ENCODE measurements around the gene ZC3H18. TPM values are rescaled to one million over a fixed set of nuclear protein-coding genes. Genes with fewer than 3 reads are reported as not detected.

The ZC3H18 gene
- polyA plus RNA-seq, 3 donors, result 5.5 to 36.4 (median 6.8) TPM

DNA sequence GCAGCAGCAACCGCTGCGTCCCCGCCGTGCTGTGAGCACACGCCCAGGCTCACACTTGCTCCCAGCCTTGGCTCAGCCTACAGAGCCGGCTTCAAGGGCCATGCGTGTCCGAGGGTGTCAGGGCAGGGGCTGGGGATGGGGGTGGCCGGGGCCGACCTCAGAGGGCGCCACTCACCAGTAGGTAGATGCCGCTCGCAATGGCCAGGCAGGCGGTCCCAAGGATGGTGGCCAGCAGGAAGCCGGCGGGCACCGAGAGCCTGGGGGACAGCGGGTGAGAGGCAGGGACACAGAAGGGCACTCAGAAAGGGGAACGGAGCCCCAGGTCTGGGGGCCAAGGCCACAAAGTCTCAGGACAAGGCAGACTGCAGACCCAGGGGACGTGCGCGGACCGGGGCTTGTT is 75.7 kb downstream of the ZC3H18 start:
- H3K27ac Mint-ChIP-seq, result peak overlapping the region in 1 of 7 donors; percentile 6
- H2AFZ ChIP-seq (ENCODE audit: insufficient read depth, low read depth, low read length, poor library complexity, severe bottlenecking), result no peak overlapping the region
- peaks cover 45 to 53% of the 10 kb centered on the region in 2 donors for H3K36me3 ChIP-seq (replicated peaks in 1 of 2; ENCODE audit: control insufficient read depth in 1 of 2, insufficient read depth in 2 of 2, low read length in 2 of 2)
- intact Hi-C loops (cut with micrococcal nuclease), result no loop called here
- no peak overlapping the region for H3K4me3 Mint-ChIP-seq
- peaks cover 42% of the 10 kb centered on the region for H3K4me1 Mint-ChIP-seq
- H4K20me1 ChIP-seq (ENCODE audit: insufficient read depth, low read length), result peaks cover 98% of the 10 kb centered on the region
- peaks cover 64% of the 10 kb centered on the region for H3K79me2 ChIP-seq (ENCODE audit: insufficient read depth, low read length)
- H3K36me3 Mint-ChIP-seq, result peaks cover 36 to 56% of the 10 kb centered on the region in 2 donors
- no peak overlapping the region for H3K4me2 ChIP-seq (replicated peaks; ENCODE audit: extremely low read depth, low read length, poor library complexity, severe bottlenecking)
- H3K27me3 Mint-ChIP-seq (ENCODE audit: low read depth in 3 of 3), result peaks cover under 1 to 7% (median 4%) of the 10 kb centered on the region in 3 donors
- no peak overlapping the region for H3K4me3 ChIP-seq (replicated peaks in 1 of 3; ENCODE audit: low read depth in 2 of 3, low read length in 3 of 3)
- TF ChIP-seq, protein P1, sequence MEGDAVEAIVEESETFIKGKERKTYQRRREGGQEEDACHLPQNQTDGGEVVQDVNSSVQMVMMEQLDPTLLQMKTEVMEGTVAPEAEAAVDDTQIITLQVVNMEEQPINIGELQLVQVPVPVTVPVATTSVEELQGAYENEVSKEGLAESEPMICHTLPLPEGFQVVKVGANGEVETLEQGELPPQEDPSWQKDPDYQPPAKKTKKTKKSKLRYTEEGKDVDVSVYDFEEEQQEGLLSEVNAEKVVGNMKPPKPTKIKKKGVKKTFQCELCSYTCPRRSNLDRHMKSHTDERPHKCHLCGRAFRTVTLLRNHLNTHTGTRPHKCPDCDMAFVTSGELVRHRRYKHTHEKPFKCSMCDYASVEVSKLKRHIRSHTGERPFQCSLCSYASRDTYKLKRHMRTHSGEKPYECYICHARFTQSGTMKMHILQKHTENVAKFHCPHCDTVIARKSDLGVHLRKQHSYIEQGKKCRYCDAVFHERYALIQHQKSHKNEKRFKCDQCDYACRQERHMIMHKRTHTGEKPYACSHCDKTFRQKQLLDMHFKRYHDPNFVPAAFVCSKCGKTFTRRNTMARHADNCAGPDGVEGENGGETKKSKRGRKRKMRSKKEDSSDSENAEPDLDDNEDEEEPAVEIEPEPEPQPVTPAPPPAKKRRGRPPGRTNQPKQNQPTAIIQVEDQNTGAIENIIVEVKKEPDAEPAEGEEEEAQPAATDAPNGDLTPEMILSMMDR (IDR thresholded peaks at IDR 0.05), result no peak
- no peaks in the 10 kb centered on the region for H3K9me3 ChIP-seq (replicated peaks in 1 of 2; ENCODE audit: control insufficient read depth in 1 of 2, insufficient read depth in 1 of 2, low read length in 2 of 2)
- H3K9me3 Mint-ChIP-seq, result peaks cover 0 to 11% (median 3%) of the 10 kb centered on the region in 7 donors
- peaks cover 0 to 2% of the 10 kb centered on the region in 2 donors for H3K27me3 ChIP-seq (ENCODE audit: control insufficient read depth in 2 of 2, insufficient read depth in 2 of 2, low read length in 2 of 2)
- H3K9ac ChIP-seq (ENCODE audit: insufficient read depth, low read length, poor library complexity, severe bottlenecking), result no peak overlapping the region
- 91% methylated on average over 23 of the region's 23 CpGs for WGBS (ENCODE audit: insufficient coverage)
- no peak for DNase-seq
- no peak overlapping the region for H3K27ac ChIP-seq (ENCODE audit: low read depth in 1 of 2, low read length in 2 of 2)
- H3K4me1 ChIP-seq (ENCODE audit: control insufficient read depth in 1 of 2, insufficient read depth in 2 of 2, low read length in 2 of 2), result peaks cover 37 to 48% of the 10 kb centered on the region in 2 donors

DNA sequence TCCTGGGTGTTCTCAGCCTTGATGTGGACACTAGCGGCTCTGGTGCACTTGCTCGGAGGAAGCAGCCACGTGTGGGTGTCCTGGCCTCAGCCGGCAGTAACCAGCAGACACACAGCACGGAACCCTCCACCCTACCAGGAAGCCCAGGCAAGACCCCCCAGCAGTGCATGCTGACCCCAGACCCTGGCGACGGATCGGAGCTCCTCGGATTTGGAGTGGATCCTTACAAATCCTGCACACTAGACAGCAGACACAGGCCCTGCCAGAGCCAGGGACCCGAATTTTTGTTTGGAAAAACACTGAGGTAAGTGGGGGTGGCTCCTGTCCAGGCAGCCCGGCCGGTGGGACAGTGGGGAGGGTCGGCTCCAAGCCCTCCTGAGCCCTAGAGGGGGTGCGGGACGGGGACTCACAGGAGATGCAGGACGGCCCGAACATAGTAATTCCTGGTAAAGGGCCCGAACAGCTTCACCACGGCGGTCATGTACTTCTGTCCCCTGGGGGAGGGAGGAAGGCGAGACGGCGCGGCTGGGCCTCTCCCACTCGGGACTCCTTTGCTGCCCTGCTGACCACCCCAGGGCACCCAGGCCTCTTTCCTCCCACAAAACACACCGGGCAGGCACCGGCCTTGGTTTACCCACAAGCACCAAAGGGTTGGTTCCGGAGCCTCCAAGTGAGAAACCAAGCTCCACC is 76.3 kb downstream of the ZC3H18 start:
- Histone ChIP-seq H3K4me3 (replicated peaks in 1 of 3; ENCODE audit: low read depth in 2 of 3, low read length in 3 of 3) (no peak overlapping the region), H3K4me1 (ENCODE audit: control insufficient read depth in 1 of 2, insufficient read depth in 2 of 2, low read length in 2 of 2) (peaks cover 39 to 53% of the 10 kb centered on the region in 2 donors), H3K9ac (ENCODE audit: insufficient read depth, low read length, poor library complexity, severe bottlenecking) (no peak overlapping the region), H3K9me3 (replicated peaks in 1 of 2; ENCODE audit: control insufficient read depth in 1 of 2, insufficient read depth in 1 of 2, low read length in 2 of 2) (no peaks in the 10 kb centered on the region), H3K79me2 (ENCODE audit: insufficient read depth, low read length) (peaks cover 64% of the 10 kb centered on the region), H3K36me3 (replicated peaks in 1 of 2; ENCODE audit: control insufficient read depth in 1 of 2, insufficient read depth in 2 of 2, low read length in 2 of 2) (peaks cover 45 to 53% of the 10 kb centered on the region in 2 donors), H3K4me2 (replicated peaks; ENCODE audit: extremely low read depth, low read length, poor library complexity, severe bottlenecking) (no peak overlapping the region), H3K27ac (ENCODE audit: low read depth in 1 of 2, low read length in 2 of 2) (peak overlapping the region; percentile 3 to 58), H2AFZ (ENCODE audit: insufficient read depth, low read depth, low read length, poor library complexity, severe bottlenecking) (no peak overlapping the region), H4K20me1 (ENCODE audit: insufficient read depth, low read length) (peaks cover 93% of the 10 kb centered on the region), H3K27me3 (ENCODE audit: control insufficient read depth in 2 of 2, insufficient read depth in 2 of 2, low read length in 2 of 2) (no peaks in the 10 kb centered on the region)
- H3K4me1 Mint-ChIP-seq, result peaks cover 43% of the 10 kb centered on the region
- intact Hi-C loops (cut with micrococcal nuclease), result no loop called here
- 97% methylated on average over 16 of the region's 28 CpGs for WGBS (ENCODE audit: insufficient coverage)
- H3K9me3 Mint-ChIP-seq, result peaks cover 0 to 7% (median 0%) of the 10 kb centered on the region in 7 donors
- H3K27me3 Mint-ChIP-seq (ENCODE audit: low read depth in 3 of 3), result peaks cover 0 to 2% (median 0%) of the 10 kb centered on the region in 3 donors
- peak overlapping the region in 2 of 7 donors; percentile 6 to 10 for H3K27ac Mint-ChIP-seq
- no peak overlapping the region for H3K4me3 Mint-ChIP-seq
- no peak for DNase-seq
- TF ChIP-seq, protein P1 (IDR thresholded peaks at IDR 0.05), result no peak
- peaks cover 36 to 56% of the 10 kb centered on the region in 2 donors for H3K36me3 Mint-ChIP-seq

All from CD14-positive monocyte (primary cell).